ENCODE results near the gene AUTS2. TPM values are rescaled to one million over a fixed set of nuclear protein-coding genes. Genes with fewer than 3 reads are reported as not detected.
A peak's percentile ranks its signal among the peaks of the same experiment; 100 is the strongest.

AUTS2 gene
- polyA plus RNA-seq, 1 donor from 2014 or later: 97.3 TPM

GRCh38 chr7:70700055-70700940 lies 1102.0 kb downstream of the AUTS2 start:
- H3K4me3 ChIP-seq (ENCODE audit: low read length): peak overlapping the region; percentile 87
- no peaks in the 10 kb centered on the region for H3K9me2 ChIP-seq (ENCODE audit: insufficient read depth, low read length)
- H3K27me3 ChIP-seq (ENCODE audit: insufficient read depth, low read depth, low read length): no peaks in the 10 kb centered on the region
- H3K27ac ChIP-seq (ENCODE audit: low read length): peak overlapping the region; percentile 91
- H2AFZ ChIP-seq (ENCODE audit: low read depth, low read length): no peak overlapping the region
- H3K4me2 ChIP-seq (ENCODE audit: low read length): peak overlapping the region; percentile 93
- TF ChIP-seq MXI1 (conservative IDR thresholded peaks at IDR 0.05; ENCODE audit: poor library complexity, severe bottlenecking): no peak
- no peak for TF ChIP-seq TAF1 (IDR thresholded peaks at IDR 0.05; ENCODE audit: low read depth)
- TF ChIP-seq REST (IDR thresholded peaks at IDR 0.05; ENCODE audit: borderline replicate concordance): no peak
- TF ChIP-seq SMC3 (conservative IDR thresholded peaks at IDR 0.05; ENCODE audit: poor library complexity): no peak
- TF ChIP-seq RAD21 (conservative IDR thresholded peaks at IDR 0.05): no peak
- TF ChIP-seq POLR2AphosphoS5 (IDR thresholded peaks at IDR 0.05): no peak
- TF ChIP-seq EP300 (conservative IDR thresholded peaks at IDR 0.05; ENCODE audit: poor library complexity, severe bottlenecking): no peak
- no peak for TF ChIP-seq CTCF (IDR thresholded peaks at IDR 0.05; ENCODE audit: poor library complexity, severe bottlenecking)
- no peak for TF ChIP-seq EZH2 (IDR thresholded peaks at IDR 0.05; ENCODE audit: borderline replicate concordance, insufficient read depth, low read length, poor library complexity, severe bottlenecking)
- H3K79me2 ChIP-seq (replicated peaks; ENCODE audit: insufficient read depth, low read length): peaks cover 100% of the 10 kb centered on the region
- peaks cover 72% of the 10 kb centered on the region for H4K20me1 ChIP-seq (ENCODE audit: insufficient read depth)
- peaks cover 14% of the 10 kb centered on the region for H3F3A ChIP-seq (ENCODE audit: insufficient read depth, low read length, poor library complexity, severe bottlenecking)
- no peaks in the 10 kb centered on the region for H3K9me3 ChIP-seq (ENCODE audit: low read length)
- no peaks in the 10 kb centered on the region for H3K36me3 ChIP-seq (ENCODE audit: insufficient read depth, low read length)
- peak overlapping the region; percentile 94 for H3K9ac ChIP-seq (ENCODE audit: low read length)

GRCh38 chr7:70700941-70701425 lies 1102.7 kb downstream of the AUTS2 start:
- no peaks in the 10 kb centered on the region for H3K27me3 ChIP-seq (ENCODE audit: insufficient read depth, low read depth, low read length)
- H3K9ac ChIP-seq (ENCODE audit: low read length): peak overlapping the region; percentile 94
- H3K9me2 ChIP-seq (ENCODE audit: insufficient read depth, low read length): no peaks in the 10 kb centered on the region
- TF ChIP-seq MXI1 (conservative IDR thresholded peaks at IDR 0.05; ENCODE audit: poor library complexity, severe bottlenecking) (peak; percentile 41), POLR2AphosphoS5 (IDR thresholded peaks at IDR 0.05) (no peak)
- H2AFZ ChIP-seq (ENCODE audit: low read depth, low read length): no peak overlapping the region
- H3F3A ChIP-seq (ENCODE audit: insufficient read depth, low read length, poor library complexity, severe bottlenecking): peaks cover 11% of the 10 kb centered on the region
- peak overlapping the region; percentile 87 for H3K4me3 ChIP-seq (ENCODE audit: low read length)
- peaks cover 100% of the 10 kb centered on the region for H3K79me2 ChIP-seq (replicated peaks; ENCODE audit: insufficient read depth, low read length)
- no peaks in the 10 kb centered on the region for H3K9me3 ChIP-seq (ENCODE audit: low read length)
- peaks cover 72% of the 10 kb centered on the region for H4K20me1 ChIP-seq (ENCODE audit: insufficient read depth)
- H3K27ac ChIP-seq (ENCODE audit: low read length): peak overlapping the region; percentile 35
- H3K4me2 ChIP-seq (ENCODE audit: low read length): peak overlapping the region; percentile 93
- H3K36me3 ChIP-seq (ENCODE audit: insufficient read depth, low read length): no peaks in the 10 kb centered on the region
